Measurements from ENCODE around the gene TSPAN31.

TSPAN31 gene

DNA sequence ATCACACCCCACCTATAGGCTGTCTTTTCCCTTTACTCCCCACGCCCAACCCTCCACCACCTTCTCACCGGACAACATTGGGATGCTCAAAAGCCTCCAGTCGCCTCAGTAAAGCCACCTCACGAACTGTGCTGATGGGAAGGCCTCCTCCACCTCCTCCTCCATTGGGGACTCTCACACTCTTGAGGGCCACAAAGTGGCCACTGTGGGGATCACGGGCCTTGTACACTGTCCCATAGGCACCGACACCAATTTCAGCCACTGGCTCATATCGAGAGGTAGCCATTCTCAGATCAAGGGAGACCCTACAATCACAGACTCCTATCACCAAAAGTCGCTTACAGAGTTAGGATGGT, 6.6 kb downstream of the TSPAN31 start:
- Histone ChIP-seq H4K20me1 (peaks cover 0 to 56% (median 12%) of the 10 kb centered on the region in 11 experiments; a peak in 13 of 22 replicates), H3K4me2 (peak overlapping the region; percentile 87 to 99 (median 97)), H3K9me3 (replicated peaks in 1 of 11) (no peaks in the 10 kb centered on the region), H3K4me3 (peak overlapping the region; percentile 75 to 96 (median 82)), H3K27me3 (peaks cover 17 to 37% (median 36%) of the 10 kb centered on the region in 11 experiments), H3K36me3 (peaks cover 46 to 51% (median 48%) of the 10 kb centered on the region in 11 experiments), H3K4me1 (peaks cover 37 to 60% (median 45%) of the 10 kb centered on the region in 10 experiments), H3K27ac (peak overlapping the region; percentile 86 to 98 (median 94)), H3K9ac (peak overlapping the region; percentile 88 to 98 (median 94))
- TF ChIP-seq Cebpa-rat (IDR thresholded peaks at IDR 0.05), result no peak

DNA sequence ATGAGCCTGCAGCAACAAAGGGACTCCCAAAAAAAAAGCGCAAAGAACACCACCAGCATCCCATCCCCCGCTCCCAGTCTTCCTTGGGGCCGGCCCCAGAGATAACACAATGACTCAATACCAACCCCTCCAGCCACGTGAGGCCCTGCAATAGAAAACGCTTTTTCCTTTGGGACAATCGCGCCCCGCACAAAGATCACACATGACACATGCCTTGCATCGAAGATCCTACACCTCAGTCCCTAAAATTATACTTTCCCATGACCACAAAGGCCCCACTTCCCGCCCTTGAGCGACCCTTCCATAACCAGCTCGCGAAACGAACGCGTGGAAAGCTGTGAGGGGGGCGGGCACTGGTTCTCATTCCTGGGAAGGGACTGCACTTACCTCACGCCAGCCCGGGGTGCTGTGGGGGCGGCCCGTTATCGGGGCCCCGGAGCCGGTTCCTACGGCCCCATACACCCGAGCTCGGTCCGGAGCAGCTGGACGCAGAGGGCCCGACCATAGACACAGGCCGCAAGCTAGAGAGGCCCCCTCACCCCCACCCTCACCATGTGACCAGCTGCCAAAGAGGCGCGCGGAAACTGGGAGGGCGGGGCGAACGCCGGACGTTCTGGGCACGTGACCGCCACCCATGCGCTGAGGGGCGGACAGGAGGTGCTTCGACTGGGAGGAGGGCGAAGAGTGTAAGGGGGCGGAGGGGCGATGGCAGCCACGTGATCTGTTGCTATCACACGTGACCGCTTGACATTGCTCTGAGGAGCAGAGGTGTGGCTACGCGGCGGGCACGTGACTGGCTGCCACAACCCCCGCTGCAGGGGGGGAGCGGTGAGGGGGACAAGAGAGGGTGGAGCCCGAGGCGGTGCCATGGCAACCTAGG, 7.2 kb downstream of the TSPAN31 start, which contains the start of gene CDK4:
Gene CDK4 (minus strand): TSS at position 523 of the 880 bp plus-strand sequence. CDS start 593 bp downstream, outside the sequence.
- Histone ChIP-seq H3K9me3 (replicated peaks in 1 of 11) (no peaks in the 10 kb centered on the region), H4K20me1 (peaks cover 0 to 57% (median 12%) of the 10 kb centered on the region in 11 experiments; a peak in 13 of 22 replicates), H3K27ac (peak within 1 kb of the TSS; percentile 86 to 98 (median 94)), H3K4me3 (peak within 1 kb of the TSS; percentile 75 to 96 (median 82)), H3K9ac (peak within 1 kb of the TSS; percentile 88 to 98 (median 94)), H3K36me3 (peaks cover 40 to 44% (median 42%) of the 10 kb centered on the region in 11 experiments), H3K4me2 (peak within 1 kb of the TSS; percentile 87 to 99 (median 97)), H3K27me3 (peaks cover 20 to 43% (median 42%) of the 10 kb centered on the region in 11 experiments), H3K4me1 (peaks cover 43 to 63% (median 51%) of the 10 kb centered on the region in 10 experiments)
- no peak for TF ChIP-seq Cebpa-rat (IDR thresholded peaks at IDR 0.05)

DNA sequence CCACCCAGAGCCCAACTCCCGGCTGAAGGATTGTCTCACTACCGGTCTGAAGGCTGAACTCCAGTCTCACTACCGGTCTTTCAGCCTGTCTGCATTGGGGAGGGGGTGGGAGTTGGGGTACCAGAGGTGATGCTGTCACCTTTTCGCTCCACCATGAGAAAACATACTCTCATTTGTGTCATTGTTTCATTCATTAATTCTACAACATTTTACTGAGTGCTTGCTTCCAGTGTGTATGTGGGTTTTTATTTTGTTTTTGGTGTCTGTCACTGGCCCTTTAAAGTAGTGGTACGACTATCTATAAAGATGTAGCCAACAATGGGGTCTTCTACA, 7.8 kb downstream of the TSPAN31 start:
- peaks cover 43 to 65% (median 51%) of the 10 kb centered on the region in 10 experiments for H3K4me1 ChIP-seq
- H3K9ac ChIP-seq, result peak overlapping the region in 7 of 11 experiments; percentile 5 to 55 (median 43); a peak in 8 of 22 replicates
- peaks cover 0 to 51% (median 12%) of the 10 kb centered on the region in 11 experiments; a peak in 13 of 22 replicates for H4K20me1 ChIP-seq
- H3K36me3 ChIP-seq, result peaks cover 35 to 38% (median 36%) of the 10 kb centered on the region in 11 experiments
- H3K27me3 ChIP-seq, result peaks cover 26 to 50% (median 48%) of the 10 kb centered on the region in 11 experiments
- no peaks in the 10 kb centered on the region for H3K9me3 ChIP-seq (replicated peaks in 1 of 11)
- H3K27ac ChIP-seq, result peak overlapping the region in 7 of 11 experiments; percentile 22 to 96 (median 43); a peak in 9 of 22 replicates
- TF ChIP-seq Cebpa-rat (IDR thresholded peaks at IDR 0.05), result no peak
- H3K4me3 ChIP-seq, result peak overlapping the region; percentile 35 to 88 (median 68); a peak in 17 of 20 replicates
- peak overlapping the region; percentile 68 to 99 (median 76) for H3K4me2 ChIP-seq

DNA sequence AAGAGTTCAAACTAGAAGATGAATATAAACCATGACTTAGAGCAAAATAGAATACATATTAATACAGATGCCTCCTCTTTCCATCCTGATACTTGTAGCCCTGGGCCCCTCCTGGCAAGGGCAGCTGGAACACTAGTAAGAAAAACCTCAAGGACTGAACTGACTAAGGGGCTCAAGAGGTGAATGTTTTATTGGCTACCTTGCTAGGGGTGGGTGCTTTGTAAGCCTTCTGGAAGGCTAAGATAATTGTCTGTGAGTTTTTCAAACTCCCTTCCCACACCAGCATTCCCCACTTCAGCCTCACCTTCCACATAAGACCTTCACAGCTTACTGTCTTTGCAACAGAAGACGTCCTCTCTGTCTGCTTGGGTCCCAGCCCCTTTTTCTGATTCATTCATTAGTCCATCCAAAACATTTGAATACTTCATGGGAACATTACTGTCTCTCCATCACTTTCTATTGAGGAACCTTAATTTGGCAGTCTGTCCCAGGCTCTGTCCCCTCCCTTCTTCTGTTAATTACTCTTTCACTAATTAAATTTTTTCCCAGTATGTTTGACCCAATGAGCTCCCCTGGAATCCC, 9.0 kb downstream of the TSPAN31 start:
- peak overlapping the region in 3 of 10 experiments; percentile 61 to 78 (median 69); a peak in 6 of 20 replicates for H3K4me3 ChIP-seq

DNA sequence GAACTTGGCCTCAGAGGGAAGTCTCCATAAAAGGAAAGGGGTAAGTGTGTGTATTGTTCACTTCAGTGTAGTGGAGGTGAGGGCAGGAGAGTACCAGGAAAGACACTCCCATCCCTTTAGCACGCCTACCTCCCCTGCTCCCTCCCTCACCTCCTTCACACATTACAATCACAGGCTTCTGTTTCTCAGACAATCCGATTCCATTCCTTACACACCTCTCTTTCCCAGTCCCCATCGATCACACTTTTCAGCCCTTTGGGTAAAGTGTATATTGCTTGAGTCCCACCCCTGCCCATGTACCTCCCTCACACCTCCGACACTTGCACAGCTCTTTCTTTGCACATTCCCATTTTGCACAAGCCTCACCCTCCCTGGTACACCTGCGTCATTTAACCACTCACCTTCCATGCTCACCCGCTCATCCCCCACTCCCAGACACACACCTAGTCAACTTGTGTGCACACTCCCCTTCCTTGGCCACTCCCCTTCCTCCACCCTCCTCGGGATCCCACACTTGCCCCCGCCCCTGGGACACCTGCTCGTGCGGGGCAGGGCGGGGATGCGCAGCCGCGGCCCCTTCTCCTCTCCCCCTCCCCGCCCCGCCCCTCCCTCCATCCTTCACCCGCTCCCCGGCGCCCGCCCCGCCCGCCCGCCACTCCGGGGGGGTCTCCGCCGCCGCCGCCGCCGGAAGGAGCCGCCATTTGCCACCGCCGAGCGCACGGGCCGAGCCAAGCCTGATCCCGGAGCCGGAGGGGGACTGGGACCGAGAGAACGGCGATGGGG, 9.8 kb downstream of the TSPAN31 start, which contains the start of gene MARCHF9:
Gene MARCHF9 (plus strand): TSS at position 693 of the 783 bp plus-strand sequence. CDS start 426 bp downstream, outside the sequence.
- Histone ChIP-seq H3K27ac (peak within 1 kb of the TSS in 5 of 11 experiments; percentile 7 to 67 (median 52); a peak in 9 of 22 replicates), H3K9me3 (replicated peaks in 1 of 11) (no peaks in the 10 kb centered on the region), H3K4me1 (peaks cover 43 to 59% (median 51%) of the 10 kb centered on the region in 10 experiments), H3K4me3 (peak within 1 kb of the TSS; percentile 60 to 84 (median 69)), H4K20me1 (peaks cover under 1 to 42% (median 13%) of the 10 kb centered on the region in 11 experiments; a peak in 15 of 22 replicates), H3K9ac (peak within 1 kb of the TSS; percentile 50 to 87 (median 73)), H3K4me2 (peak within 1 kb of the TSS; percentile 93 to 100 (median 99)), H3K36me3 (peaks cover 16 to 33% (median 16%) of the 10 kb centered on the region in 11 experiments), H3K27me3 (peaks cover 39 to 66% (median 66%) of the 10 kb centered on the region in 11 experiments)
- TF ChIP-seq Cebpa-rat (IDR thresholded peaks at IDR 0.05), result no peak

More for the DNA sequence above, 9.0 kb downstream of the TSPAN31 start:
- TF ChIP-seq Cebpa-rat (IDR thresholded peaks at IDR 0.05), result no peak
- peak overlapping the region; percentile 66 to 99 (median 83); a peak in 20 of 22 replicates for H3K4me2 ChIP-seq
- no peaks in the 10 kb centered on the region for H3K9me3 ChIP-seq (replicated peaks in 1 of 11)
- no peak overlapping the region for H3K9ac ChIP-seq
- peaks cover 0 to 43% (median 12%) of the 10 kb centered on the region in 11 experiments; a peak in 15 of 22 replicates for H4K20me1 ChIP-seq
- peaks cover 23 to 36% (median 24%) of the 10 kb centered on the region in 11 experiments for H3K36me3 ChIP-seq
- H3K4me1 ChIP-seq, result peaks cover 43 to 65% (median 51%) of the 10 kb centered on the region in 10 experiments
- peaks cover 38 to 62% (median 60%) of the 10 kb centered on the region in 11 experiments for H3K27me3 ChIP-seq
- no peak overlapping the region for H3K27ac ChIP-seq

DNA sequence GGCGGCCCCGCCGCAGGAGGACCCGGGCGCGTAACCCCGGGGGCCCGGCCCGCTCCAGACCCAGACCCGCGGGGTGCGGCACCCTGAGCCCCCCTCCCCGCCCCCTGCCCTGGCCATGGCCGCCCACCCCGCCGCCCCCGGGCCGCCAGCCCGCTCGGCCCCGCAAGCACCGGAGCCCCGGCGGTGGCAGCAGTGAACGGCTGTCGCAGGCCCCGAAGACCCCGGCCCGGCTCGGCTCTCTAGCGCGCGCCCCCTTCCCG, 10.3 kb downstream of the TSPAN31 start:
- Histone ChIP-seq H3K27me3 (peaks cover 39 to 66% (median 66%) of the 10 kb centered on the region in 11 experiments), H3K36me3 (peaks cover 10 to 27% (median 11%) of the 10 kb centered on the region in 11 experiments), H3K4me3 (peak overlapping the region; percentile 60 to 84 (median 69)), H3K4me1 (peaks cover 43 to 54% (median 50%) of the 10 kb centered on the region in 10 experiments), H3K9me3 (replicated peaks in 1 of 11) (no peaks in the 10 kb centered on the region), H3K4me2 (peak overlapping the region in 10 of 11 experiments; percentile 66 to 100 (median 98); a peak in 14 of 22 replicates), H4K20me1 (peaks cover 3 to 40% (median 18%) of the 10 kb centered on the region in 11 experiments; a peak in 15 of 22 replicates), H3K27ac (no peak overlapping the region; a peak in 1 of 22 replicates), H3K9ac (peak overlapping the region in 8 of 11 experiments; percentile 45 to 82 (median 54); a peak in 7 of 22 replicates)
- TF ChIP-seq Cebpa-rat (IDR thresholded peaks at IDR 0.05), result no peak

DNA sequence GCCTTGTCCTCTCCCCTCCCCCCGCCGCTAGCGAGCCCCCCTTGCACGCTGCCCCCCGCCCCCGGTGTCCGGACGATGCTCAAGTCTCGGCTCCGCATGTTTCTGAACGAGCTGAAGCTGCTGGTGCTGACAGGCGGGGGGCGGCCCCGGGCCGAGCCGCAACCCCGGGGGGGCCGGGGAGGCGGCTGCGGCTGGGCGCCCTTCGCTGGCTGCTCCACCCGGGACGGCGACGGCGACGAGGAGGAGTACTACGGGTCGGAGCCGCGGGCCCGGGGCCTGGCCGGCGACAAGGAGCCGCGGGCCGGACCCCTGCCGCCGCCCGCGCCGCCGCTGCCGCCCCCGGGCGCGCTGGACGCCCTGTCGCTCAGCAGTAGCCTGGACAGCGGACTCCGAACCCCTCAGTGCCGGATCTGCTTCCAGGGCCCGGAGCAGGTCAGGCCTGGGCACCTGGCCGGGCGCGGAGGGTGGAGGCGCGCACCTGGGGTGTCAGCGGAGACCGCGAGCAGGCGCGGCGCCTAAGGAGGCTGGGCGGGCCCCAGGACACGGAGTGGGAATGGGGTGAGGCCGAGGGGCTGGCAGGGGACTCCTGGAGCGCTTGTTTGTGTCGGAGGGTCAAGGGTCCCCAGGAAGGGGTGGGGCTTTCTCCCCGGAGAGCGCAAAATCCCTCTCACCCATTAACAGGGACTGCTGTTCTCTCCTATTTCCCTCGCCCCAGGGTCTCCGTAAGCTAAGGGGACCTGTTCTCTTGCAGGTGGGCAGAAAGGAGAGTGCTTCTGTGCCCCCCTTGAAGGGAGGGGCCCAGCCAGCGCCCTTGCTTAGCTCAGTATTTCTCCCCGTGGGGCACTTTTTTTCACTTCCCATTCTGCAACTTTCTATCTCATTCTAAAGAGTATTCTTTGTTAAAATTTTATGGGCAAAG, 10.9 kb downstream of the TSPAN31 start:
- Histone ChIP-seq H3K36me3 (peaks cover 5 to 22% (median 5%) of the 10 kb centered on the region in 11 experiments), H3K4me1 (peaks cover 38 to 48% (median 44%) of the 10 kb centered on the region in 10 experiments), H3K27ac (peak overlapping the region in 5 of 11 experiments; percentile 7 to 67 (median 52); a peak in 9 of 22 replicates), H3K4me2 (peak overlapping the region; percentile 93 to 100 (median 99)), H3K4me3 (peak overlapping the region; percentile 60 to 84 (median 69)), H3K9ac (peak overlapping the region; percentile 50 to 87 (median 73)), H3K9me3 (replicated peaks in 1 of 11) (no peaks in the 10 kb centered on the region), H3K27me3 (peaks cover 39 to 71% (median 66%) of the 10 kb centered on the region in 11 experiments), H4K20me1 (peaks cover 3 to 40% (median 20%) of the 10 kb centered on the region in 11 experiments; a peak in 15 of 22 replicates)
- TF ChIP-seq Cebpa-rat (IDR thresholded peaks at IDR 0.05), result no peak

Data from BLaER1 treated with 17β-estradiol and CSF1 and Interleukin-3, amounts not matched to agents 10 nM and 100 nM (cell line).